OCI-LY1 (cell line): ENCODE measurements around the gene RAD51AP1.

Experiments
- EZH2 ChIP-seq: fragments of 200-600 bp; sonication (generic), shearing (Covaris generic); IDR thresholded peaks from 2 replicates; pipeline ENCODE4 v1.8.0; 2017; ENCODE audit warnings: borderline replicate concordance, mixed run types, mild to moderate bottlenecking, antibody characterized with exemption, low read length, moderate library complexity, mixed read lengths
- TF ChIP-seq, protein P1 (sequence below): fragments of 200-600 bp; sonication (generic), shearing (Covaris generic); IDR thresholded peaks from 2 replicates; pipeline ENCODE4 v1.5.1; 2017; ENCODE audit warnings: mild to moderate bottlenecking, antibody characterized with exemption, low read length, moderate library complexity, mixed read lengths

DNA sequence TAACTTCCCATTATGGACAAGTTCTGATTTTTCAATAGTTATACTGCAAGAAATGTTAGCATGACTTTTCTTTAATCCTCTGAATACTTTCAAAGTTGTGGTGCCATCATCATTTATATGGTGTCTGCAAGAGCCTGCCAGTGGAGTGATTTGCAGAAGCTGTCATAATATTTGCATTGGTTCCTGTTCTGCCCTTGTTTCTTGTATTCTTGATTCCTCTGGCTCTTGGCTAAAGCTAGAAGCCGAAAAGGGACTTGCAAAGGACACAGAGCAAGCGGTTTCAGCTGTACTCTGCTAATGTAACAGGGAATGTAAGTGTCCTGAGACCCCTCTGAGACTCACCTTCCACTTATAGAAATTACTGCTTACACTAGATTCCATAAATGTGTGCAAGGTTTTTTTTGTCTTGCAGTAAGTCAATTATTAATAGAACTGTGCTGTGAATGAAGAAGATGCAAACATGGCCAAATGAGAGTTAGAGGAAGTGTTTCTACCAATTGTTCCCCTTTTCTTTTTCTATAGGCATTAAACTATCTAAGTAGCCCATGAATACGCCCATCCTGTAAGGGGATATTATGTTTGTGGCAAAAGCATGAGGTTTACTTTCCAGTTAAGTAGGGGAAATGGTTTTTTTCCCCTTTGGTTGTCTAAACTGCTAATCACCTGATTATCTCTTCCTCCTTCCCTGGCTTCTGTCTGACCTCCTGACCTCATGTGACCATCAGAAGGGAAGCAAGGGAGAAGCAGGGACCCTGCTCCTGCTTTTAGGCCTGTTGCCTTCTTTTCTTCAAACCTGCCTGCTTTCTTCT lies 28.6 kb downstream of the RAD51AP1 start:
- TF ChIP-seq, protein P1, sequence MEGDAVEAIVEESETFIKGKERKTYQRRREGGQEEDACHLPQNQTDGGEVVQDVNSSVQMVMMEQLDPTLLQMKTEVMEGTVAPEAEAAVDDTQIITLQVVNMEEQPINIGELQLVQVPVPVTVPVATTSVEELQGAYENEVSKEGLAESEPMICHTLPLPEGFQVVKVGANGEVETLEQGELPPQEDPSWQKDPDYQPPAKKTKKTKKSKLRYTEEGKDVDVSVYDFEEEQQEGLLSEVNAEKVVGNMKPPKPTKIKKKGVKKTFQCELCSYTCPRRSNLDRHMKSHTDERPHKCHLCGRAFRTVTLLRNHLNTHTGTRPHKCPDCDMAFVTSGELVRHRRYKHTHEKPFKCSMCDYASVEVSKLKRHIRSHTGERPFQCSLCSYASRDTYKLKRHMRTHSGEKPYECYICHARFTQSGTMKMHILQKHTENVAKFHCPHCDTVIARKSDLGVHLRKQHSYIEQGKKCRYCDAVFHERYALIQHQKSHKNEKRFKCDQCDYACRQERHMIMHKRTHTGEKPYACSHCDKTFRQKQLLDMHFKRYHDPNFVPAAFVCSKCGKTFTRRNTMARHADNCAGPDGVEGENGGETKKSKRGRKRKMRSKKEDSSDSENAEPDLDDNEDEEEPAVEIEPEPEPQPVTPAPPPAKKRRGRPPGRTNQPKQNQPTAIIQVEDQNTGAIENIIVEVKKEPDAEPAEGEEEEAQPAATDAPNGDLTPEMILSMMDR: no peak
- no peak for TF ChIP-seq EZH2
